PC-3 (cell line): ENCODE measurements around the gene LRRC52.

Source experiments
- EZH2 ChIP-seq: fragments of 300-600 bp; sonication (generic); IDR thresholded peaks from one replicate; pipeline ENCODE4 v1.6.1; 2017; ENCODE audit warnings: antibody characterized with exemption, mild to moderate bottlenecking, low read length; ENCODE audit not compliant: unreplicated experiment
- TF ChIP-seq, protein P1 (sequence below): fragments of 300-600 bp; sonication (generic); conservative IDR thresholded peaks from 2 replicates; pipeline ENCODE4 v1.5.1; 2017; ENCODE audit warnings: antibody characterized with exemption, low read depth, mild to moderate bottlenecking, low read length

DNA sequence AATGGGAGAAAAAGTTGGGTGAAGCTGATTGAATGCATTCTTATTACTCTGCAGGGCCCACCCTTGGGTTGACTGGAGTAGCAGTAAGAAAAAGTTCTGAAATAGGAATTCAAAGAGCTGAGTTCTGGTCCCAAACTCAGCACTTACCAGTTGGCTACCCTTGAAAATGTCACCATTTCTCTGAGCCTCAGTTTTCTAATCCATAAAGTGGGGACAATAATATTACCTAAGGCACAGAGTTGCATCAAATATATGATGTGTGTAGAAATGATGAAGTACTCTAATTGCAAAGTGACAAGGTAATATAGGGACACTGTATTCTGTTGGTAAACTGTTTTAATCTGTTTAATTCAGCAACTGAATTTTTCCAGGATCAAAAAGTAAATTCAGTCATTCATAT, 1.2 kb downstream of the LRRC52 start:
- no peak for TF ChIP-seq EZH2
- TF ChIP-seq, protein P1, sequence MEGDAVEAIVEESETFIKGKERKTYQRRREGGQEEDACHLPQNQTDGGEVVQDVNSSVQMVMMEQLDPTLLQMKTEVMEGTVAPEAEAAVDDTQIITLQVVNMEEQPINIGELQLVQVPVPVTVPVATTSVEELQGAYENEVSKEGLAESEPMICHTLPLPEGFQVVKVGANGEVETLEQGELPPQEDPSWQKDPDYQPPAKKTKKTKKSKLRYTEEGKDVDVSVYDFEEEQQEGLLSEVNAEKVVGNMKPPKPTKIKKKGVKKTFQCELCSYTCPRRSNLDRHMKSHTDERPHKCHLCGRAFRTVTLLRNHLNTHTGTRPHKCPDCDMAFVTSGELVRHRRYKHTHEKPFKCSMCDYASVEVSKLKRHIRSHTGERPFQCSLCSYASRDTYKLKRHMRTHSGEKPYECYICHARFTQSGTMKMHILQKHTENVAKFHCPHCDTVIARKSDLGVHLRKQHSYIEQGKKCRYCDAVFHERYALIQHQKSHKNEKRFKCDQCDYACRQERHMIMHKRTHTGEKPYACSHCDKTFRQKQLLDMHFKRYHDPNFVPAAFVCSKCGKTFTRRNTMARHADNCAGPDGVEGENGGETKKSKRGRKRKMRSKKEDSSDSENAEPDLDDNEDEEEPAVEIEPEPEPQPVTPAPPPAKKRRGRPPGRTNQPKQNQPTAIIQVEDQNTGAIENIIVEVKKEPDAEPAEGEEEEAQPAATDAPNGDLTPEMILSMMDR, result no peak
